NK-92 treated with Interleukin-12 subunit alpha and Interleukin-12 subunit beta, amount 100 ng/mL, for 24 hours (cell line): ENCODE results near the gene NAP1L5.

Experiments
- DNase-seq: peaks from one replicate; lab custom pipeline; 2025; lab: John Stamatoyannopoulos, UW

The NAP1L5 gene, protein sequence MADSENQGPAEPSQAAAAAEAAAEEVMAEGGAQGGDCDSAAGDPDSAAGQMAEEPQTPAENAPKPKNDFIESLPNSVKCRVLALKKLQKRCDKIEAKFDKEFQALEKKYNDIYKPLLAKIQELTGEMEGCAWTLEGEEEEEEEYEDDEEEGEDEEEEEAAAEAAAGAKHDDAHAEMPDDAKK

DNA sequence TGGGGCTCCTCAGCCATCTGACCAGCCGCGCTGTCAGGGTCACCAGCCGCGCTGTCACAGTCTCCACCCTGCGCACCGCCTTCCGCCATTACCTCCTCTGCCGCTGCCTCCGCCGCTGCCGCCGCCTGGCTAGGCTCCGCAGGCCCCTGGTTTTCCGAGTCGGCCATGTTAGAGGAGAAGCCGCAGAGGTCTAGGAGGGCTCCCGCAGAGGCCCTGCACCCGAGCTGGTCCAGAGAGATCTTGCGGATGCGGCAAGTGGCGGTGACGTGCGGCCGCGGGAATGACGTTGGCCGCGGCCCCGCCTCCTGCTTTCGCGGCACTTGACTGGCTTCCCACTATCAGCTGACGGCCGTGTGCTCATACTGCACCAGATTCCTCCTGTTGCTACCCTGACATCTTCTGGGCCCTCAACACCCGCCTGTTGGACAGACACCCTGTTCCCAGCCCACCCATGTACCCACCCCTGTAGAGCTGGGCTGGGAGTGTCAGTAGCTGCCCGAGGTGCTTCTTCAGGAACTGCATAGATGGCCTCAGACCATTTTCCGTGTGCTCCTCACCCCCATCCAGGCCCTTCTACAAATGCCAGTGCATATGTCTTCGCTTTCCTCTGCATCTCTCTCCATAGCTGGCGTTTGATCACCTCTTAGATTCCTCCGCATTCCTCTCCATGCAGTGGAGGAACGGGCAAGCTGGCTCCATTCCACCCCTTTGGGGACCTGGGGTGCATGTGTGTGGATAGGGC, at the start of gene NAP1L5:
TSS of gene NAP1L5 (minus strand) at position 242 of the 742 bp plus-strand sequence. CDS start at position 167, 75 bp downstream.
- DNase-seq = no peak

DNA sequence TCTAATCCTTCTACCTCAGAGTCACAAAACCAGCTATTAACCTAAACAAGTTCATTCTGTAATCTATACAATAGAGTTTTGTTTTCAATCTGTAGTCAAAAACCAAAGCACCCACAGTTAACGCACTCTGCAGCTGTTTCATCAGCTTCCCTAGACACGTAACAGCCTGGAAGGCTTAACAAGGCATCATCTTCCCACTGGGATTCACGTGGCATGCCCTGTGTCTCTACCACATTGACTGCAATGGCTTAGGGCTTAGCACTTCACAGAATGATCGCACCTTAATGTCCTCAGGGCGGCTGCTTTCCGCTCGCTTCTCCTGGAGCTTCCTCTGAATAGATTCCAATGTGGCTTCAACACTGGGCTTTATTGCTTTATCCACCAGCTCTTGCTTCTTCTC, 49.7 kb upstream of the NAP1L5 start:
- no peak for DNase-seq

DNA sequence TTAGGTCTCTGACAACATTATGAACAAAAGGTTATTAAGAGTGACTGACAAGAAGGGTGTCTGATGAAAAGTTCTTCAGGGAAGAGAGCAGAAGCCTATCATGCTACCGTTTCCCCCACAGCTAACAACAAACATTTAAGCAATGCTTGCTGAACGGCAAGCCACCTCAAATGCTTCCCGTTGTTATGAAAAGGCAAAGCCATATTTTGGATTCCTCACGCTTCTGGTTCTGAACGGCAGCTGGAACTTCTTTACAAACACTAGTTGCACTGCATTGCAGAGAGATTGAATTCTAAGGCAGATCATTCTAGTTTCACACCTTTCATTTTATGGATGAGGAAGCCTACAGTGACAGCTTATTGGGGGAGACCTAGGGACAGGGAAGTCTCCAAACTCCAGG, 48.6 kb upstream of the NAP1L5 start:
- no peak for DNase-seq

DNA sequence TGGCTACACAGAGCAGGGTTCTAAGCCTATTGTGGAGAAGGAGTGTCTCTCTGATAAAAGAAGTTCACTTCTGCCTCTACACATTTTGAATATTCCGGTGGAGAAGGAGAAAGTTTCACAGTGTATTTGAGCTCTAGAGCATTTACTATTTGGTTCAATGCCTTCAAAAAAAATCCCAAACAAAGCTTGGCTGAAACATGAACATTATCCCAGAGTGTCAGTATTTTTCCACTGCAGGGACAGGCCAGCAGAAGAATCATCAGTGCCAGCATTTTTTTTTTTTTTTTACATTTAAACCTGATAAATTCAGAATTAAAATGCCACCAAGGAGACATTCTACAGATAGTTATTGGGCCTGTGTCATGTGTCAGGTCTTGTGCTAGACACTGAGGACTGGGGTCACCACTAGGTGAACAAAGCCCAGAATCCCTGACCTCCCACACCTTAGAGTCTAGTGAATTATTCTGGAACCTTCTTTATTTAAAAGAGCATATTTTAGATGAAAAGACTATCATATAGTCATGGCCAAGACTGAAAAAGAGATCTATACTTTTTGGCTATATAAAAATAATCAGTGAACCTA, 48.0 kb upstream of the NAP1L5 start:
- DNase-seq = no peak

DNA sequence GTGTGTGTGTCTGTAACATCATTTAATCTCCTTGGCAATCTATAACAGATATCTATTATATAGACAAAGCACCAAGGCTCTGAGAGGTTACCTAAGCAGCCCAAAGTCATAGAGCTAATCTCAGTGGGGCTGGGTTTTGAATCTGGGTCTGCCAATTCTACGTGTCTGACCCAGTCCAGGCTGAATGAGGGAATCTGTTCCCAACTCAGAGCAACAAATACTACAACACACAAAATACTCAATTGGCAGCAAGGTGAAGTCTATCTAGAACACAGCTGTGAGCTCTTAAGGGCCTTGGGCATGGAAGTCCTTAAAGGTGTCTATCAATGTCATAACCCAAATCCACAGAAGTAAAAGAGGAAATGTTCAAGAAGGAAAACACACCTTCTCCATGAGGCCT, 47.5 kb upstream of the NAP1L5 start:
- DNase-seq = no peak

DNA sequence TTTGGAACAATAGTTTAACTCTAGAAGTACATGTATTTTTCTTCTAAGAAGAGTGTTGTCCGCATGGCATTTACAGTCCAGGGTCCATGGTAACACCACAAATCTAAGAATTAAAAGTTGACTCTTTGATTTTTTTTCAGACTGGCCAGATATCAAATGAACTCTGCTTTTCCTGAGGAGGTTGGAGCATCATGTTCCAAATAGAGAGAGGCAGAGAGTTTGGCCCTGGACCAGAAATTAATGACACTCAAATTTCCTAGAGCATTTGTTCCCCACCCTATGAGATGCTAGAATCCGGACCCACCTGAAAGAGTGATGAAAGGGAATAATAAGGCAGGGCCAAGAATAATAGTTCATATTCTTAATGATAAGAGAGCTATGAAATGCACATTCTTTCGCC, 47.0 kb upstream of the NAP1L5 start:
- no peak for DNase-seq

DNA sequence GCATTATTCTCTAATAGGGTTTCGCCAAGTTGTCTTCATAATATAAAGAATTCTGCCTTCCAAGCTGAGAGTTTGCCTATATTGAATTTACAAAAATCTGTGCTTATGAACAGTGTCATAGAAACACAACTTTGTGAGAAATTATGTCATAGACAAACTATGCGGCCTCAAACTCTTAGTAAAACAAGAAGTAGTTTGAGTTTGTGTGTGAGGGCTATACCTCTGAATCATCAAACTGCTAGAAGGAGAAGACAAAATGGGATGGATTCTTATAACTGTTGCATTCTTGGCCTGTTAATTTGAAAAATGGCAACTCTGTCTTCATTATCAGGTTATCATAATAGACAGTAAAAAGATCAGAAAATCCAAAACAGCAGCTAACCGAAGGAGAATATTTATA, 46.1 kb upstream of the NAP1L5 start:
- no peak for DNase-seq

DNA sequence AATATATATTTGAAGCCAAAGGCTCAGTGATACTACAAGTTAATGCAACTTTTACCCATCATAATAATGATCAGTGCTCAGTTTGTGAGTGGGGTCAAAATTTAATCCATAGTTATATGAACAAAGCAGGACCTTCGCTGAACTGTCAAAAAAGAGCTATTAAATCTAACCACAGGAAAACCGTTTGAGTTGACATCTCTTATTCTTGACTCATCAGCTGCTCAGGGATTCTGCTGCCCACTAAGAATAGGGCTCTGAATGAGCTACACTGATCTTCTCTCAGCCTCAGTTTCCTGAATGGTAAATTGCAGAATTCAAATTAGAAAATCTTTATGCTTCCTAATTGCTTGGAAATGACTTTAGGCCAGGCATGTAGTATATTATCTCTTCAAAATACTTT, 44.9 kb upstream of the NAP1L5 start:
- no peak for DNase-seq

DNA sequence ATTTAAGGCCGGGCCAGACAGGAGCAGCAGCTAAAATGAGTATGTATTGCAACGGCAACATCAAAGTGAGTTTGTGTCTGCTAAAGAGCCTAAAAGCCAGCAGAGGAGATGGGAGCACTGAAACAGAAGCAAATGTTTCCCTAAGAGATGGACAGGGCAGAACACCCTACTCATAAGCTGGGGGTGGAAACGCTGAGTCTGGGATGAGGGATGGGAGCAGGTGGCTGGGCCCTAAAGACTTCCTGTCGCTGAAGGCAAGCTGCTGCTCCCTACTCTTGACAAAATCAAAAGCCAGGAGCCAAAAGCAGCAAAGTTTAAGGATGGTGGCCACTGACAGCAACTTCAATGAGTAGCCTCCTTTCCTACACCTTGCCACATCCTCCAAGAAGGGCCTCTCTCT, 40.6 kb upstream of the NAP1L5 start:
- no peak for DNase-seq

DNA sequence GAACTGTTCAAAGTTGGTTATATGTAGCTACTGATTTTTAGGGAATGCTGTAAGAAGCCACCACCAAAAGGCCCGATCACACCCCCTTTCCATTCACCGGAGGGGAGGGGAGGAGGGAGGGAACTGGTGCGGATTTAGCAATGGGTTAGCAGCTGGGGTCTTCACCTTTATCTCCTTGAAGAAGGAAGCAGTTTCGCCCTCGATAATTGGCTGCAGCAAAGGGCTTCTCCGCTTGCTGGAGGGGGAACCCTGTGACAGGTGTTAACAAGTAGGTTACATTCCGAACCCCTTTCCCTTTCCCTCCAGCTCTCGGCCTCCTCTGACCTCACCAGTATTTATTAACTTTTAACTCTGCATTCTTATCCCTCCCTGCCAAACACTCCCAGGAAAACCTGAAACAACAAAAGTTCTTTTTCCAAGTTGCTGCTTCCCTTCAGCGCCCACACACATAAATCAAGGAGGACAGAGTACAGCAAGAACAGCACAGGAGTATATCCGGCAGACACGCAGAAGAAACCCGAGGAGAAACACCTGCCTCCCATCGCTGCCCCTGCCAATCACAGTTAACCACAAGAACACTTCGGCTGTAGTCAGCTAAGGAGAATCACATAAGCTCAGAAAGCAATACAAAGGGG, 39.8 kb upstream of the NAP1L5 start:
- no peak for DNase-seq

DNA sequence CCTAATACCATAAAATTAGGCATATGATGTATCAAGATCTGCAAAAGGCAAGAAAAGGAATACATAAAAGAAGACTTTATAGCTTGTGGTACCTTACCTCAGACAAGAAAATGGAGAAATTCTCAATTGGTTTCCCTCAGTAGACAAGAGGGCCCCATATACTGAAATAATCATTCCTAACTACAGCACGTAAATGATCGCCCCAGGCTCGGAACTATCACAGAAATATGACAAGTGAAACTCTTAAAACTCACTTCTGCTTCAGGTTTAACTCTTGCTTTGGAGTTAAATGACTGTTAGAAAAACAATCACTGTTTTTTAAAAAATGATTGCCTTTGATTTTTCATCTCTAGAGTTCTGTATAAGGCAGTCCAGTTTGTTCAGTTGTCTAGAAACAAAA, 38.6 kb upstream of the NAP1L5 start:
- no peak for DNase-seq

DNA sequence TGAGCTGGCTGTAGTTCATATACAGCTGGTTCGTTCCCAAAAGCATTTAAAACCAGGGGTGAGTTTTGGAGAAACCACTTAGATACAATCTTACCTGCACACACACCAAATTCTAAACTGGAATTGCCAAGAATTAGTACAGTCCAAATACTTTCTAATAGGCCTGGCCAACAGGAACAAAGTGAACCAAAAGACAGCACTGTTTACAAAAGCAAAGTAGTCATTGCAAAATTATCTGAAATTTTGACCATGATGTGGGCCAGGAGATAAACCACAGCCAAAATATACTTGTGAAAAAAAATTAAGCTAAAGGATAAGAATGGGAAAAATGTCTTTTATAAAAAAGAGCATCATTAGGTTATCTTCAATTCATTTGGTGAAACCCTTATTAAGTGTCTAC, 37.9 kb upstream of the NAP1L5 start:
- no peak for DNase-seq

DNA sequence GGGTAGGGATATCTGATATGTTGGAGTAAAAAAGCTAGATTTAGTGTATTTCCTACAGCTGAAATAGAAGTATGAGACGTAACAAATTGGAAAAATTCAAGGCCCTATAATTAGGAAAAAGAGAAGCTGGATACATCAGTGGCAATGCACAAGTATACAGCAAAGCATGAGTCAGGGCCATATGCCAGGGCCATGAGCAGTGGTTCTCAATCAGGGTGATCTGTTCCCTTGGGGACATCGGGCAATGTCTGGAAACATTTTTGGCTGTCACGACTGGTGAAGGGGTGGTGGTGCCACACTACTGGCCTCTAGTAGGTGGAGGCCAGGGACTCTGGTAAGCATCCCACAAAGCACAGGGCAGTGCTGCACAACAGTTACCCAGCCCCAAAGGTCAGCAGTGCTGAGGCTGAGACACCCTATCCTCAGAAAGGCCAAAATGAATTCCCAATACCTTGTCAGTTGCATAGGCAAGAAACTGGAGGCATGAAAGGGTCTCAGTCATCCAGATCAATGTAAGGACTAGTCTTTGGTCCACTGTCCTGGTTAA, 36.8 kb upstream of the NAP1L5 start:
- no peak for DNase-seq

DNA sequence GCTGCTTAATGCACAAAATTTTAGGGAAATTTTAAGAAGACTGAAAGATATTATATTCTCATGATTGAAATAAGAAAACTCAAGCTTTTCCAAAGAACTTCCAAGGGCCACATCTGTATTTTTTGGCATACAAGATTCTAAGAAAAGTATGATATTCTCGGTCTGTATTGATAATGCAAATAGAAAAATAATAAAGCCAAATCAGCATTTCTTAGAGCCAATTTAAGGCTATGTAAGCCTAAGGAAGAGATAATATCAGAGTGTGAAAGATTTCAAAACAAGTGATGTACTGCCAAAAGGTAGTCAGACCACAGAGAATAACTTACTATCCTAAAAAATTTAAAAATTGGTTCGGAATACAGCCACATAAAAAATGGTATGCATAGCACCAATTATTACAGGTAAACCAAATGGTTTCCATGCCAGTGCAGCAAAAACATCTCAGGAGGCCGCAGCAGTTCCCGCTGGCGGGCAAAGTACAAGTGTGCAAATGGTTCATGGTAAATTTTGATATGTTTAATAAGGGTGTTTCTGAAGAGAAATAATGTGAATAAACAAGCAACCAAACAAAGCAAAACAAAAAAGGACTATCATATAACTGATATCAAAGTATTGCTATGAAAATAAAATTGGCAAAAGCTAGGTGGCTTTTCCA, 35.2 kb upstream of the NAP1L5 start:
- no peak for DNase-seq

DNA sequence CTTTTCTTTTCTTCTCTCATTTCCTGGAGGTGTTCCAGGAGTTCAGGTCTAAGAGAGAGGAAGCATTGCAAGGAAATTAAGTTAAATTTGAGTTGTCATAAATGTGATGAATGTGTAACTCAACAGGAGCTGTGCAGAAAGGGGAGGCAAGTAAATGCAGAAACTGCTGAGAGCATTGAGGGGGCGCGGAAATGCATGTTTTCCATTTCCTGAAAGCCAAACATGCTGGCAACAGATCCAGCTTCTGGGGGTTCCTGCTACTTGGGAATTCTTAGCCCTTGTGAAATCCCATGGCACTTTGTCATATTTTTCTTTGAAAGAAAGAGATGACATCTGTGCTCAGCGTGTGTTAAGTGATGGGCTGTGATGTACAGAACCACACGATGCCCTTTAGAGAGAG, 33.8 kb upstream of the NAP1L5 start:
- DNase-seq = no peak

DNA sequence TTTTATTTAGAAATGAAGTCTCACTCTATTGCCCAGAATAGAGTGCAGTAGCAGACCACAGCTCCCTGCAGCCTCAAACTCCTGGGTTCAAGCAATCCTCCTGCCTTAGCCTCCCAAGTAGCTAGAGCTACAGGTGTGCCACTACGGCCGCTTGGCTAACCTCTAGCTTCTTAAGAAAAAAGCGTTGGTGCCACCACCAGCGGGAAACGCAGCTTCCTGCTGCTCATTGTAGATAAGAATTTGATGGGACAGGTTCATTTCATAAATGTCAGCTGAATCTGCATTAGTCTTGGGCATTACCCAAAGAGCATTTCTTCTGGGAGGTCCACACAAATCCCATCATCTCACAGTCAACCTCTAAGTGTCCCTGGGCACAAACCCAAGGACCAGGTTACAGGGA, 33.2 kb upstream of the NAP1L5 start:
- DNase-seq = no peak

DNA sequence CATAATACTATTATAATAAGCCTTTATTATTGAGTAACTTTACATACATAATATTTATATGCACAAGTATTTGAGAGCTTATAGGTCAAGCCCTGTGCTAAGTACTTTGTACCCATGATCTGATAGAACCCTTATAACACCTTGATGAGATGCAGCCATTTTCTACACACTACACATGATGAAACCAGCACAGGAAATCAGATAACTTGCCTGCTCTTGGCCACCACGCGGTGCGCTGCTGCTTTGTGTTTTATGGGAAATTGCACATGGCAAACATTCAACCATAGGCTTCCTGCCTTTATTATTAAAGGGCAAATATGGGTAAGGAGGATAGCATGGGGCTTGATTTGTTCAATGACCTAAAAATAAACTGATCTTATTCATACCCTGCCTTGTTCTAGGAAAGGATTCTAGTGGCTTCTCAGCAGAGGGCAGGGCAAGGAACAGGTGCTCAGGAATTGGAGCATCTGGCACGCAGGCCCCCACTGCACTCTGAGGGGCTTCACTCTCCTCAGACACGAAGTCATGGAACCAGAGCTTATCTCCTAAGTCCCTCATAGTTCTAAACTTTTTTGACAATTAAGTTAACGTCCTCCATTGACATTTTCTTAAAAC, 31.6 kb upstream of the NAP1L5 start:
- DNase-seq = no peak

DNA sequence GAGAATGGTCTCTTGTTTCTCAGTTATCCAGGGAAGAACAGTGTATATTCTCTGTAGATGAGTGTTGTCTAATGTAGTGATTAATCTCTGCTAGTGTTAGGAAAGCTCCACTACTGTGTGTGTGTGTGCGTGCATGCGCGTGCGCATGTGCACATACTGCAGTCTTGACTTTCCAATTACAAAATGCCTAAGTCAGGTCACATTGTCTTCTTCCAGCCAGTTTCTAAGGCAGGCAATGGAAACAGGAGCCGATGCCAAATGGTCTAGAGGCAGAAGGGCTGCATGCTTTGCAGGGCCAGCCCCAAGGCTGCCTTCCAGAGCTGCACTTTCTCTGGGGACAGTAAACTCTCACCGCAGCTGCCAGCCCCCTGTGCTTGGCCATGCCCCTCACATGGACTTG, 30.5 kb upstream of the NAP1L5 start:
- no peak for DNase-seq

DNA sequence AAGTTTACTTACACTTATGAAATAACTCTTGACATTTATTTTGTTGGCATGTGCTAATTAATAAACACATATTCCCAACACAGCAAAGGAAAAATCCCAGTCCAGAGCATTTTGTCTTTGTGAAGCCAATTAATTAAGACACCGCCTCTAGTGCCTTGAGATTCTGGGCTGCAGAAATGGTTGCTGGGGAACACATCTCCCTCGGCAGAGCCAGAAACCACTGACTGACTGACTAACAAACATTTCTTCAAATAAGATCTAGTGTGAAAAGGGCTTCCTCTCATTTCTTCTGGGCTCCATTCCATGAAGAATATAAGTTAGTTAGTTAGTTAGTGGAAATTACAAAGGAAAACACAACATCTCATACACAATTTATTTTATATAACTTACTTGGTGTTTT, 28.4 kb upstream of the NAP1L5 start:
- no peak for DNase-seq

DNA sequence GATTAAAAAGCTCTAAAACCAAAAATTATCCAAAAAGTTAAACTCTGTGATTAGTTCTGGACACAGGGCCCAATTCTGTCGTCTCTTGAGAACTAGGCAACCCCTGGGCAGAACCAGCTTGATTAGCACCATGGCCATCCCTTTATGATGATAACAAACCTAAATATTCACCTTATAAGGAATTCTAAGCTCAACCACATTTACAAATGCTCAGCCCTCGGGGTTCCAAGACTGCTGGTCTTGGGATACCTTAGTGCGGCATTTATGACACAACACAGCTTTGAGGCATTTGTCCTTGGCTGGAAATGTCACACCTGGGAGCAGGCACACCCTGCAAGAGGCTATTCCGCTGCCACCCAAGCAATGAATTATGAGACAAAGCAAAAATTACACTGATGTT, 27.5 kb upstream of the NAP1L5 start:
- no peak for DNase-seq

DNA sequence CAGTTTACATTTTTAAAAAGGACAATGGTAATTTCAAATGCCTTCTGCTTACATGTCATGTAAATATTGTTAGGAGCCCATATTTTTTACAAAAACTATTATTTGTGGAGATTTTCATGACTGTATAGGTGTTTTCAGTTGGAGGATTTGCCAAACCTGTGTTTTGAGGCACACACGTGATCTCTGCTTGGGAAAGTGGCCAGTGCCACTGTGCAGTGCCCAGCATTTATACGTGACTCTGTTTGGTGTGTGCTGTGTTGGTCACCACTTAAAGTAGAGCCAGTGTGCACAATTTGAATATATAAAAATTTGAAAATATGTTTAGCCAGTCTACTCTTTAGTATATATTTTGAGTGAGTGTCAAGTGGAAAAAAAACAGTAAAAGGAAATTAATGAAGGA, 26.8 kb upstream of the NAP1L5 start:
- DNase-seq = no peak

DNA sequence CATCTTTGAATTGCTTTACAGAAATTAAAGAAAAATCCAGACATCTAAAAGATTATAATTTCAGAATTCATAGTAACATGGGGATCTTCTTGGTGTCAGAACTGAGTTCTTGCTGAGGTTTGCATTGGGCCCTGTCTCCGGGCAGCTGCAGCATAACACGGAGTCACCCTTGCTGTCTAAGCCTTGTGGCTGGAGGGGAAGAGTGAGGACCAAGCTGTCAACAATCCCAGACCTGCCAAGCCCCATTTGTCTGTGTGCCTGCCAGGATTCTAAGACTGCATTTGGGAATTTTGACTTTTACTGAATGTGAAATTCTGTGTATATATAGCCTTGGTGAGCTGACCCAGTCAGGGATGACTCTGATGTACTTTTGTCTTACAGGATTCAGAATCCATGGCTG, 25.2 kb upstream of the NAP1L5 start:
- no peak for DNase-seq
